Activated T-helper 1 cell treated with Interleukin-2 at 50 U/mL for 16 hours (primary cell): Measurements from ENCODE around the gene NAP1L4.

ENCODE experiments used
- DNase-seq: peaks from one replicate; pipeline ENCODE4 v3.0.0-alpha.2; 2020; ENCODE audit warnings: low read depth

NAP1L4 gene

DNA sequence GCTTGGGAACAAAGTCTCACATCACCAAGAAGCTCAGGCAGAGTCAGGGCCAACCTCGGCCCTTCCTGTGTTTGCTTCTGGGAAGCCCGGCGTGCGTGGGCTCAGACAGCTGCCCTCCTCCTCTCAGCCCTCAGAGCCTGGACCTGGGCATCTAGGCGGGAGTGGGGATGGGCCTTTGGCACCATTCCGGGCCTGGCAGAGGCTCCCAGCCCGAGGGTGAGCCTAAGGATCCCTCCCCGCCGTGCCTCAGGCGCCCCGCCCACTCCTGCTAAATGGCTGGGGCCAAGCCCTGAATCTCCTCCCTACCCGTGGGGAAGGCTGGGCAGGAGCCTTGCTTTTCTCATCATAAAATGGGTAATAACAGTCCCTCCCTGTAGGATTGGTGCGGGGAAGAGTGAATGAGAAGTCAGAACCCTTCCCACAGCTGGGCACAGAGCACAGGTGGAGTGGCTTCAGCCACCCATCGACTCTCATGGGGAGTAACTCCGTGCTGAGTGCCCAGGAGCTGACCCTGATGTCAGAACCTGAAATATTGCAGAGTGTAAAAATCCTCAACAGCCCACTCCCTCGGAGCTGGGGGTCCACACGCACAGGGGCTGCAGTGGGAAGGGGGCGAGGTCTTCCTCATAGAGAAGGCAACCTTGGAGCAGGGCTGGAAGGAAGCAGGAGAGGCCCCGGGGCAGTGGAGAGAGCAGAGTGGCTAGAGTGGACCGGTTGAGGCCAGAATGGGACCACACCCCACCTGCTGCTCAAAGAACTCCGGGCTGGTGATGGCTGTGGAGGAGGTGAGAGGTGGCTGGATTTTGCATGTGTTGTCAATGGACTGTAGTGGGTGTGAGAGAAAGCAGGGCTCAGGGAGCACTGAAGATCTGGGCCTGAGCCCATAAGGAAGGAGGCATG is 87.7 kb downstream of the NAP1L4 start:
- no peak for DNase-seq

DNA sequence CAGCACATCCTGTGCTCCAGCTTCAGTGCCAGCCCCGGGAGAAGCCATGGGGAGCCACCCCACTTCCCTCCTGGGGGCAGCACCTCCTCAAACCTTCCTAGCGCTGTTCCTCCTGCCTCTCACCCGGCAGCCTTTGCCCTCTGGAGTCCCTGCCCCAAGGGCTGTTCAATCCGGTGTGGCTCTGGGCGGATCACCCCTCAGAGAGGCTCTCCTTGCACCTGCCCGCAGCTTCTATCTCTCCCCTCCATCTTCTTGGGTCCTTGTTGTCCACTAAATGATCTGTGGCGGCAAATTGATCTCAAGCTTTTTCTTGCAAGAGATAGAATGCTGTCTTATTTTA is 88.5 kb downstream of the NAP1L4 start:
- DNase-seq: no peak

DNA sequence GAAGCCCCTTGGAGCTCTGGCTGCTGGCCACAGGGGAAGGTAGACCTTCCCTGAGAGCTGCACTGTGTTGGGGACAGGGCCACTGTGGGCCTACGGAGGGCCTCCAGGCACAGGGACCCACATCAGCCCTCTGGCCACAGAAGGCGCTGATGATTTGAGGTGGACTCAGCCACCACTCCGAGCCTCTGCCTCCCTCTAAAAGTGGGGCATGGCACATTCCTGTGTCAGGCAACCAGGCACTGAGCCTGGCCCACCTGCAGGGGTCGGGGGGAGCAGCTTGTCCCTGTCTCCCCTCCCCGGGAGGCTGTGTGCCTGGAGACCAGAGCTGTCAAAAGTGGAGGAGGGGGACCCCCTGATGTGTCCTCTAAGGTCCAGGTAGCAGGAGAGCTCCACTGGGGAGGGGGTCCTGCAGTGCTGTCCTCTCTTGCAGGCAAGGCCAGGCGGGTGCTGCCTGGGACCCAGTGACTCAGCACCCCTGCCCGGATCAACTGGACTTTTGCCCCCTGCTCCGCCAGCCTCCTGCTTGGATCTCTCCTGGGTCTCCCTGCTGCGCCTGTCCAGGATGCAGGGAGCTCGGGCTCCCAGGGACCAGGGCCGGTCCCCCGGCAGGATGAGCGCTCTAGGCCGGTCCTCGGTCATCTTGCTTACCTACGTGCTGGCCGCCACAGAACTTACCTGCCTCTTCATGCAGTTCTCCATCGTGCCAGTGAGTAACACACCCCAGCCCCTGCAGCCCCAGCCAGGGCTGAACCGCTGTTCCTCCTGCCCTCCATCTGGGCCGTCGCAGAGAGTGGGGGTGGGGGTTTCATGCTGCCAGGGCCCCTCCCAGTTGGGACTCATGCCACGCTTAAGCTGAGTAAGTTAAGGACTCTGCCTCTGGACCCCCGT is 89.1 kb downstream of the NAP1L4 start:
- no peak for DNase-seq

- peak; percentile 85 for DNase-seq
Measured at GRCh38 chr11:2901854-2902783, 90.0 kb downstream of the NAP1L4 start.

- DNase-seq: no peak
Measured at GRCh38 chr11:2901196-2901796, 90.8 kb downstream of the NAP1L4 start.

DNA sequence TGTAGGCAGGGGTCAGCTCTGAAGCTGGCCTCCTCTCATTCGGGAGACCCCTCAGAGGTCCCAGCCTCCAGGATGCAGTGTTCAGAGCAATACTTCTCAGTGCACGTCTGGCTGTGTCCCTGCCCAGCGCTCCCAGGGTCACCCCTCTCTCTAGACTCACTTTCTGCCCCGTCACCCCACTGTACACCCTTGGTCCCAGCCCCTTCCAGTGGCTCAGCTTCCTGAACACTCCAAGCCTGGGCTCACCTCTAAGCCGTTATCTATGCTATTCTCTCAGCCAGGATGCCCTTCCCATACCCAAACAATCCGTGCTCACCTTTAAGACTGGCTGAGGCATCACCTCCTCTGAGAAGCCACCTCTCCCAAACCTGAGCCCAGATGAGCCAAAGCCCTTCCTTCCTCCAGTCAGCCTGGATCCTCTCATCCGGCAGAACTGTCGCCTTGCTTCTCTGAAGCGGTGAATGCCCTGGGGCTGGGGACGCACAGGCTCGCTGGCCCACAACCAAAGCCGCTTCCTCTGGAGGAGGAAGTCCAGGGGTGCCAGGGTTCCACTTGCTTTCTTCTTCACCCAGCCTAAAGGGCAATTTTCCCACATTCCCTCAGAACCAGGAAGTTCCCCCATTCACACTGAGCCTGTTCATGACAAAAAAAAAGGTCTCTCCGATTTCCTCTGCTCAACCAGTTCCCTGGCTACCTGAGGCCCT is 92.9 kb downstream of the NAP1L4 start:
- no peak for DNase-seq

- DNase-seq: peak; percentile 38
Measured at GRCh38 chr11:2898366-2899079, 93.6 kb downstream of the NAP1L4 start.

- no peak for DNase-seq
Measured at GRCh38 chr11:2897048-2897447, 95.1 kb downstream of the NAP1L4 start.

- no peak for DNase-seq
Measured at GRCh38 chr11:2896047-2896446, 96.1 kb downstream of the NAP1L4 start.
